ENCODE data around the gene CLDN20. TPM values are rescaled to one million over a fixed set of nuclear protein-coding genes. Genes with fewer than 3 reads are reported as not detected.

The CLDN20 gene
- total RNA-seq, 1 donor from 2014 or later: not detected

GRCh38 chr6:155241966-155242365 lies 21.8 kb upstream of the CLDN20 start:
- DNase-seq (no peak), ATAC-seq (no peak)
- intact Hi-C loops (cut with micrococcal nuclease): no loop called here

DNA sequence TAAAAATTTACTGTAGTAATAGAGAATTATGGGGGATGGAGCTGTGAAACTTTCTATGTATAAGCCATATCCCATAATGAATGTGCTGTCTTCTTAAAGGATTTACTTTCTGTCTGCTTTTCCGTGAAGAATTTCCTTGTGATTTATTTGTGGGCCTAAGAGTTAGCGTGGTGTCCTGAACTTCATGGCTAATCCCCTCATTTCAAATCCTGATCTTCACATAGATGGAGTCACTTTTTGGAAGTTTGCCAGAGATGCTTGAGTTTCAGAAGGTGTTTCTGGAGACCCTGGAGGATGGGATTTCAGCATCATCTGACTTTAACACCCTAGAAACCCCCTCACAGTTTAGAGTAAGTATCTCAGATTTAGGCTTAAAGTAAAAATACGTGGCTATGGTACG lies 19.4 kb upstream of the CLDN20 start:
- ATAC-seq (no peak), DNase-seq (no peak)
- intact Hi-C loops (cut with micrococcal nuclease): no loop called here

DNA sequence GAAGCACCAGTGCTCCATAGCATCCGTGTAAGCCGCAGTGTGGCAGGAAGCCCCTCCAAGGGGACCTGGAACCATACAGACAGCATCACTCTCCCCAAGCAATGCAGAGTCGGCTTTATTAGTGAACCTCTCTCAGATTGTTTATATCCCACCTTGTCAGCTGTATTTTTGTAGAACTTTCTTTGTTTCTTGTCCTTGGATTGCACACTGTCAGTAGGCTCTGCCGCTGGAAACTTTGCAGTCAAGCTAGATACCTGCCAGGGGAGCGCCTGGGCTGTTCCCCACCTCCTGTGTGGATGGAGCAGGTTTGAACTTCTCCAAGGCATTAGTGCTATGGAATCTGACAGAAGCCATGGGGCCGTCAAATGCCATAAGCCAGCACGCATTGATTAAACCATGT lies 18.6 kb upstream of the CLDN20 start:
- no peak for ATAC-seq
- DNase-seq: no peak
- intact Hi-C loops (cut with micrococcal nuclease): loop anchor here (5.0 kb wide), 1 partner anchor 68 kb away; no protein-coding TSS in a partner anchor

- intact Hi-C loops (cut with micrococcal nuclease): loop anchor here (5.0 kb wide), 1 partner anchor 69 kb away; no protein-coding TSS in a partner anchor
- DNase-seq (no peak), ATAC-seq (no peak)
Observed at GRCh38 chr6:155245831-155246230, 18.0 kb upstream of the CLDN20 start.

GRCh38 chr6:155246825-155247224 lies 17.0 kb upstream of the CLDN20 start:
- ATAC-seq (no peak), DNase-seq (no peak)
- intact Hi-C loops (cut with micrococcal nuclease): loop anchor here (5.0 kb wide), 1 partner anchor 70 kb away; no protein-coding TSS in a partner anchor

DNA sequence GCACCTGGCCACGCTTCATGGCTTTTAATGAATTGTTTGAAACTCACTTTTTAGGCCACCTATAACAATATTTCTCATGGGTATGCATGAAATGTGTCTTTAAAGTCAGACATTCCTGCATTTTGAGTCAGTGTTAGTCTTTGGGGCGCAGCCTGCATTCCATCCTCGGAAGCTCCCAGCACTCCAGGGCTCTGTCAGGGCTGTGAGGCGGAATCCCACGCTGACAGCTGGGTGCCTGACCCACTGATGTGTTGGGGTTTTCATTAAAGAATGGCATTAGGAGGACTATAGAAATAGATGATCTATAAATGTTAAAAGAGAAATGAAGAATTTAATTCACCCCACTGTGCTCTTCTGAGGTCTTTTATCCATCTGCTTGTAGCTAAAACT lies 16.2 kb upstream of the CLDN20 start:
- DNase-seq (no peak), ATAC-seq (no peak)
- intact Hi-C loops (cut with micrococcal nuclease): loop anchor here (5.0 kb wide), 1 partner anchor 70 kb away; no protein-coding TSS in a partner anchor

DNA sequence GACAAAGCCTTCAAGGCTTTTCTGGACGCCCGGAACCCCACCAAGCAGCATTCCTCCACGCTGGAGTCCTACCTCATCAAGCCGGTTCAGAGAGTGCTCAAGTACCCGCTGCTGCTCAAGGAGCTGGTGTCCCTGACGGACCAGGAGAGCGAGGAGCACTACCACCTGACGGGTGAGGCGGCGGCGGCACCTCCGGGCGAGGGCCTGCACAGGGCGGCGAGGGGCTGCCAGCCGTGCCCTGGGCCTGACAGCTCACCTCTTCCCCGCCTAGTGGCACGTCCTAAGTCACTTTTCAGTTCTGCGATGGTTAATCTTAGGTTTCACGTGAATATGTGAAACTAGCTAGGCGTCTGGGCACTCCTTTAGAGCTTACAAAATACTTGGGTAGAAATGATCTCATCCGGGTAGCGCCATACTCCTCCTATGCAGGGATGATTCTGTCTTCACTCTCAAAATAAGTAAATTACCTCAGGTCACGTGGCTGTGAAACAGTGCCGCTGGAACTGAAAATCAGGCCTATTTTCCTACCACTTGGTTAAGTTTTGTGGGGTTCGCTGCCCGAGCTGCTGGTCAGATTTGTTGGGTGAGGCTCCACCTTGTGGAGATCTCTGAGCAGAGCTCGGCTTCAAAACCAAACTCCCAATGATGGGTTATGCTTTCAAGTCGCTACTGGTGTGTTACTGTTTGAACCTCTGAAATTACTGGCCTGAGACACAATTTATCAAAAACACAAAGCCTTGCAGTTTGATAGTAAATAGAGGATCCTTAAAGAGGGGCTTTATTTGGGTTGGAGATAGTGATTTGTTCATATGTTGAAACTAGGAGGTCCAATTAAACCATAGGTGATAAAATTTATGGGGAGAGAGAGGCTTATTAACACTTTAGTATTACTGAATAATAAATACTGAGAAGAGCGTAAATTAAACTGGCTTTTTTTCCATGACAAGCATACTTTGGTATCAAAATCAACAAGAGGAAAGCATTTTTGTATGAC lies 15.5 kb upstream of the CLDN20 start:
- intact Hi-C loops (cut with micrococcal nuclease): loop anchor here (5.0 kb wide), 1 partner anchor 71 kb away; no protein-coding TSS in a partner anchor
- peak; percentile 41 for ATAC-seq
- no peak for DNase-seq

DNA sequence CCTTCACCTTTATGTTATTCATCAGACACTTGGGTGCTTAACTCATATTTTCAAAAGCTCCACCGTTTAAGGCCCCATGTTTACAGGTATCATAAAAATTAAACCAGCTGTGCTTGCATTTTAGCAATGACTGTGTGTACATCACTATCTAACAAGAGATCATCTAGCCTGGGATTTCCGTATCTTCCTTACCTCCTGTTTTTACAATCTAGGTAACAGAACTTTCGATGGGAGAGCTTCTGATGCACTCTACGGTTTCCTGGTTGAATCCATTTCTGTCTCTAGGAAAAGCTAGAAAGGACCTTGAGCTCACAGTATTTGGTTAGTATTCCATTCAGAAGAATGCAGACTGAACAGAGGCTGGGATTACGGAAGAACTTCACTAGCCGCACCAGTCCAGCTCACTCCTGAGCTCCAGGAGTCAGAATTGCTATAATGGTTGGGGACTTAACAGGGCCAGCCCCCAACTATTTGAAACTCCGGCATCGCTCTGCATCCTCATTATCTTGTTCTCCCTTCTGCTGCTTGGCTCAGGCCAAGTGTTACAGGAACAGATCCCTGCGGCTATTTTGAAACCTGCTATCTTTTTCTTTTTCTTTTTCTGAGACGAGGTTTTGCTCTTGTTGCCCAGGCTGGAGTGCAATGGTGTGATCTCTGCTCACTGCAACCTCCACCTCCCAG lies 13.0 kb upstream of the CLDN20 start:
- intact Hi-C loops (cut with micrococcal nuclease): no loop called here
- ATAC-seq: peak; percentile 71
- no peak for DNase-seq

GRCh38 chr6:155252581-155252980 lies 11.2 kb upstream of the CLDN20 start:
- intact Hi-C loops (cut with micrococcal nuclease): no loop called here
- ATAC-seq (no peak), DNase-seq (no peak)

- intact Hi-C loops (cut with micrococcal nuclease): no loop called here
- DNase-seq (no peak), ATAC-seq (peak; percentile 61)
Observed at GRCh38 chr6:155253337-155253736, 10.5 kb upstream of the CLDN20 start.

DNA sequence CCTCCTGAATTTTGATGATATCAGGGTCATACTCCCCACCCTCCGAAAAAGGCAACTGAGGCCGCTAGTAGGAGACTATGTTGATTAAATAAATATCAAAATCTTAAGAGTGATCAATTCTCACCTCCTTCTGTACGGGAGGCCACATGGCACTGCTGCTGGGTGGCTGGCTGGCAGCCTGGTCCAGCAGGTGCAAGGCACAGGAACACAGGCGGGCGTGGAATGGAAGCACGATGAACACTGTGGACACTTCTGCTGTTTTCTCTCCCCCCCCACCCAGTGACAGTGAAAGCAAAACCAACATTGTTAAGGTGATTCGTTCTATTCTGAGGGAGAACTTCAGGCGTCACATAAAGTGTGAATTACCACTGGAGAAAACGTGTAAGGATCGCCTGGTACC lies 9.7 kb upstream of the CLDN20 start:
- intact Hi-C loops (cut with micrococcal nuclease): no loop called here
- ATAC-seq: peak; percentile 24
- DNase-seq: peak; percentile 40

DNA sequence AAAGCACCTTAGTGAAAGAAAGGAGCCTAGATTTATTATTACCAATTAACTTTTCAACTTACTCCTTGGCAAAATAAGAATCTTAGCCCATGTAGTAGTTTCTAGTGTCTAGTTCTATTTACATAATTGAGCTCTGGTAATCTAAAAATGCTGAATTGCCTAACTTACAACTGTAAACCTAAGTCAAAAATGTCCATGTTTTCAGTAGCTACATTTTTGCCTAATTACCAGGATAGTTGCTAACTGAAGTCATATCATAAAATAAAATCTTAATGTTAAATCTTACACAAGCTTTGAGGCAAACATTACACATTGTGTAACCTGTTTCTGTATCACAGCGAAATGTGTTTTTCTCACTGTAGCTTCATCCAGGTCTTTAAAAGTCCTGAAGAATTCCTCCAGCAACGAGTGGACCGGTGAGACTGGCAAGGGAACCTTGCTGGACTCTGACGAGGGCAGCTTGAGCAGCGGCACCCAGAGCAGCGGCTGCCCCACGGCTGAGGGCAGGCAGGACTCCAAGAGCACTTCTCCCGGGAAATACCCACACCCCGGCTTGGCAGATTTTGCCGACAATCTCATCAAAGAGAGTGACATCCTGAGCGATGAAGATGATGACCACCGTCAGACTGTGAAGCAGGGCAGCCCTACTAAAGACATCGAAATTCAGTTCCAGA lies 7.6 kb upstream of the CLDN20 start:
- DNase-seq (no peak), ATAC-seq (peak; percentile 52)
- intact Hi-C loops (cut with micrococcal nuclease): no loop called here

DNA sequence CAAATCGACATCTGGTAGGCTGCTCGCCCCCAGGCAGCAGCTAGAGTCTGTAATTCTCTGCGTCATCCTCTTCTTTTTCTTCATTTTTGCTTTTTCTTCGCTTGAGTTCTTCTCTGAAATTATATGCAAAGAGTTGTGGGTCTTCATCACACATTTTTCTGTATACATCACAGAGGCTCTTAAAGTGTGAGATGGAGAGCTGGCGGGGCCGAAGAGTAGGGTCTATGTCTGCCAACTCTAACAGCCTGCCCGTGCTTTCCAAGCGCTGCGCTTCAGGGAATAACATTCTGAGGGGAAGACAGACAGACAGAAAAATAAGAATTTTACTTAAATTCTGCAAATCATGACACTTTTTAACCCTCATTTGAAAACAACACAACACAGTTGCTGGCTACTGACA lies 6.0 kb upstream of the CLDN20 start:
- ATAC-seq: no peak
- intact Hi-C loops (cut with micrococcal nuclease): no loop called here

GRCh38 chr6:155259204-155259603 lies 4.6 kb upstream of the CLDN20 start:
- ATAC-seq (no peak), DNase-seq (no peak)
- intact Hi-C loops (cut with micrococcal nuclease): no loop called here

More for the DNA sequence above, 6.0 kb upstream of the CLDN20 start:
- DNase-seq: no peak

GRCh38 chr6:155259897-155260296 lies 3.9 kb upstream of the CLDN20 start:
- intact Hi-C loops (cut with micrococcal nuclease): no loop called here
- ATAC-seq (no peak), DNase-seq (no peak)

DNA sequence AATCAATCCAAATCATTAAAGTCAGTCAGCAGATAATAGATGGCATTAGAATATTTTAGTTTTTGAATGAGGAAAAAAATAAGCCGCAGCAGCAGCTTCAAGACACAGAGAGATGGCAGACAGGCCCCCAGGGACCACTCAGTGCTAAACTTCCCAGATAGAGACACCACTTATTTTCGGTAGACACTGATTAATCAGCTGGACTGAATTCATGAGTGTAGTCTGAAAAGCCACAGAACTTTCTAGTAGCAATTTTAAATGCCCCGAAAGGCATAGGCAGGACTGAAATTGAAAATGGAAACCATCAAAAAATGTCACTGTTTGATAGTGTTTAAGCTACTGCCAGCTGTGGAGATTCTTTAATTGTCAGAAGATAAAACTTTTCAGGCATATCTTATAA lies 3.1 kb upstream of the CLDN20 start:
- intact Hi-C loops (cut with micrococcal nuclease): no loop called here
- no peak for DNase-seq
- no peak for ATAC-seq

- ATAC-seq: no peak
- intact Hi-C loops (cut with micrococcal nuclease): no loop called here
Observed at GRCh38 chr6:155261111-155261900, 2.5 kb upstream of the CLDN20 start.

GRCh38 chr6:155262655-155263054 lies 1.2 kb upstream of the CLDN20 start:
- no peak for DNase-seq
- ATAC-seq: no peak
- intact Hi-C loops (cut with micrococcal nuclease): no loop called here

More at GRCh38 chr6:155261111-155261900, 2.5 kb upstream of the CLDN20 start:
- no peak for DNase-seq
